Activated naive CD4-positive, alpha-beta T cell treated with anti-CD3 and anti-CD28 coated beads, Interleukin-2, amount 50 U/mL, for 72 hours (primary cell): ENCODE measurements around the gene TSLP. TPM values are rescaled to one million over a fixed set of nuclear protein-coding genes. Genes with fewer than 3 reads are reported as not detected.

Experiments used
- ATAC-seq, 2 donors: fragments of 150-1000 bp; cut with Tn5 transposase; 2 replicates each; pipeline ENCODE4 v1.10.0; 2021; ENCODE audit warnings: mild to moderate bottlenecking in 2 of 2, moderate library complexity in 2 of 2
- DNase-seq, 2 donors: peaks; one replicate each; pipeline ENCODE4 v3.0.0; 2021 to 2022; ENCODE audit warnings: low spot score in 2 of 2
- H3K27ac Mint-ChIP-seq, 2 donors: one replicate each; pipeline ENCODE4 v1.8.0; 2022; ENCODE audit warnings: mild to moderate bottlenecking in 2 of 2, mixed read lengths in 2 of 2
- H3K36me3 Mint-ChIP-seq, 2 donors: one replicate each; pipeline ENCODE4 v1.8.0; 2022; ENCODE audit warnings: mixed read lengths in 2 of 2
- H3K9me3 Mint-ChIP-seq, 2 donors: one replicate each; pipeline ENCODE4 v1.8.0; 2022; ENCODE audit warnings: mixed read lengths in 2 of 2
- total RNA-seq, 2 donors: library from RNA; stranded (reverse); gene quantifications; one replicate each; pipeline ENCODE4 v1.2.3, GENCODE V29; 2022

TSLP gene
- total RNA-seq, 2 donors from 2014 or later = 0.60 to 0.71 TPM

DNA sequence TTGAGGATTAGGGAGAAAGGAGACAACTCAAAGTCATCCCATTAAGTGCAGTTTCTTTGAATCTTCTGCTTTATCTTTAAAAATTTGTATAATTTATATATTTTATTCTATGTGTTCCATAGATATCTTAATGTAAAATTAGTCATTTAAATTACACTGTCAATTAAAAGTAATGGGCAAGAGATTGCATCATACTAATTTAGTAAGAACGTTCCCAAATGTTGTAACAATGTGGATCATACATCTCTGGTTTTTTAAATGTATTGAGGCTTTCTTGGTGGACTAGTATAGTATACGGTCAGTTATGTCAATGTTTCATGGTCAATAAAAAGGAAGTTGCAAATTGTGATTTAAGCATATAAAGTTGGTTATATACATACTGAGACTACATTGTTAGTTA lies 6.2 kb downstream of the TSLP start:
- no peak overlapping the region for H3K27ac Mint-ChIP-seq
- H3K36me3 Mint-ChIP-seq = peaks cover 0 to 7% of the 10 kb centered on the region in 2 donors
- ATAC-seq = no peak

GRCh38 chr5:111079846-111080245 lies 8.3 kb downstream of the TSLP start:
- H3K27ac Mint-ChIP-seq = no peak overlapping the region
- ATAC-seq = no peak
- H3K9me3 Mint-ChIP-seq = peaks cover 0 to 5% of the 10 kb centered on the region in 2 donors
- DNase-seq = no peak
- H3K36me3 Mint-ChIP-seq = no peaks in the 10 kb centered on the region

More for the DNA sequence above, 6.2 kb downstream of the TSLP start:
- no peak for DNase-seq
- peaks cover 0 to 2% of the 10 kb centered on the region in 2 donors for H3K9me3 Mint-ChIP-seq

DNA sequence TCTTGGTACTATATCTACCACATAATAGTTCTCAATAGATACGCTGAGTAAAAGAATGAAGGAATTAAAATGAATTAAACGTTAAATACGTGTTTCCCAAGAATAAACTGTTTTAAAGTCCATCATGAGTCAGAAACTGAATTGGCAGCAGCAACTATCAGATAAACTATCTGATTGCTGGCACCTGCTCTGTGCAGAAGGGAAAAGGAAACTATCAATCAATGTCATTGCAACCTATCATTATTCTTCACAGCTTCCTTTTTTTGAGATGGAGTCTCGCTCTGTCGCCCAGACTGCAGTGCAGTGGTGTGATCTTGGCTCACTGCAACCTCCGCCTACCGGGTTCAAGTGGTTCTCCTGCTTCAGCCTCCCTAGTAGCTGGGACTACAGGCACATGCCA lies 11.8 kb downstream of the TSLP start:
- DNase-seq = no peak
- no peak for ATAC-seq
- peaks cover 0 to 5% of the 10 kb centered on the region in 2 donors for H3K9me3 Mint-ChIP-seq
- H3K27ac Mint-ChIP-seq = no peak overlapping the region
- H3K36me3 Mint-ChIP-seq = no peaks in the 10 kb centered on the region

- peak within 1 kb of the TSS; percentile 94 to 95 for H3K27ac Mint-ChIP-seq
- DNase-seq (peak; percentile 90 to 94), ATAC-seq (peak; percentile 95 to 96)
- H3K9me3 Mint-ChIP-seq = peaks cover 4 to 8% of the 10 kb centered on the region in 2 donors
- peaks cover 19% of the 10 kb centered on the region in 2 donors for H3K36me3 Mint-ChIP-seq
Observed at GRCh38 chr5:111092062-111092853, 20.7 kb downstream of the TSLP start, which contains the start of gene WDR36. Gene WDR36, plus strand, starts transcription at chr5:111092348. Its CDS starts 109 bp downstream, at chr5:111092457.

DNA sequence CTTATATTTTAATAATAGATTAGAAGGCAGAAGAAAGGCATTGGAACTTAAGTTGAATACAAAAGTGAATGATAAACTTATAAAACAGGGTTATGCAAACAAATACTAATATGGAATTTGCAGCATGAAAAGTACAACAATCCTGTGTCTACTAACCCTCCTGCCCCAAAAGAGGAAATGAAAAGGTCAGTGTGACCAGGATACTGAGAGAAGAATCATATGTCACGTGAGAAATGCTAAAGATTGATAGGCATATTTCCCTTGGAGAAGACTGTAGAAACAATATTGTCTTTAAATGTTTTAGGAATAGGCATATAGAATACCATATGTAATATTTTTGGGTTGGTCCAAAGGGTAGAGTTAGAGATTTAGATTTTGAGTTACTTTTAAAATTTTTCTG lies 24.5 kb downstream of the TSLP start:
- ATAC-seq = no peak
- H3K36me3 Mint-ChIP-seq = peaks cover 19% of the 10 kb centered on the region in 2 donors
- no peak for DNase-seq
- peaks cover 4 to 8% of the 10 kb centered on the region in 2 donors for H3K9me3 Mint-ChIP-seq
- H3K27ac Mint-ChIP-seq = peak overlapping the region in 1 of 2 donors; percentile 63

GRCh38 chr5:111099058-111099778 lies 27.7 kb downstream of the TSLP start:
- DNase-seq (no peak), ATAC-seq (no peak)
- Mint-ChIP-seq H3K27ac (no peak overlapping the region), H3K9me3 (no peaks in the 10 kb centered on the region), H3K36me3 (peaks cover 5 to 6% of the 10 kb centered on the region in 2 donors)

GRCh38 chr5:111106320-111106948 lies 34.9 kb downstream of the TSLP start:
- H3K36me3 Mint-ChIP-seq = peaks cover 13 to 19% of the 10 kb centered on the region in 2 donors
- no peak overlapping the region for H3K27ac Mint-ChIP-seq
- ATAC-seq = peak in 1 of 2 donors; percentile 69
- DNase-seq = no peak
- H3K9me3 Mint-ChIP-seq = no peaks in the 10 kb centered on the region

- peaks cover 13 to 18% of the 10 kb centered on the region in 2 donors for H3K36me3 Mint-ChIP-seq
- no peaks in the 10 kb centered on the region for H3K9me3 Mint-ChIP-seq
- no peak overlapping the region for H3K27ac Mint-ChIP-seq
- ATAC-seq (no peak), DNase-seq (no peak)
Observed at GRCh38 chr5:111107371-111107770, 35.9 kb downstream of the TSLP start.

- Mint-ChIP-seq H3K9me3 (no peaks in the 10 kb centered on the region), H3K27ac (no peak overlapping the region), H3K36me3 (peaks cover 8 to 28% of the 10 kb centered on the region in 2 donors)
- DNase-seq (no peak), ATAC-seq (no peak)
Observed at GRCh38 chr5:111111956-111112355, 40.4 kb downstream of the TSLP start.

GRCh38 chr5:111113678-111114077 lies 42.2 kb downstream of the TSLP start:
- Mint-ChIP-seq H3K9me3 (no peaks in the 10 kb centered on the region), H3K36me3 (peaks cover 13 to 21% of the 10 kb centered on the region in 2 donors), H3K27ac (no peak overlapping the region)
- ATAC-seq (no peak), DNase-seq (no peak)

GRCh38 chr5:111115229-111115628 lies 43.7 kb downstream of the TSLP start:
- H3K36me3 Mint-ChIP-seq = peaks cover 13 to 24% of the 10 kb centered on the region in 2 donors
- ATAC-seq = no peak
- no peaks in the 10 kb centered on the region for H3K9me3 Mint-ChIP-seq
- DNase-seq = no peak
- no peak overlapping the region for H3K27ac Mint-ChIP-seq

GRCh38 chr5:111116550-111116949 lies 45.0 kb downstream of the TSLP start:
- ATAC-seq (no peak), DNase-seq (no peak)
- Mint-ChIP-seq H3K36me3 (peaks cover 15 to 20% of the 10 kb centered on the region in 2 donors), H3K9me3 (no peaks in the 10 kb centered on the region), H3K27ac (no peak overlapping the region)

- Mint-ChIP-seq H3K36me3 (peaks cover 19 to 20% of the 10 kb centered on the region in 2 donors), H3K27ac (no peak overlapping the region), H3K9me3 (no peaks in the 10 kb centered on the region)
- no peak for ATAC-seq
- DNase-seq = no peak
Observed at GRCh38 chr5:111117136-111117535, 45.6 kb downstream of the TSLP start.

- no peak for ATAC-seq
- H3K27ac Mint-ChIP-seq = no peak overlapping the region
- H3K9me3 Mint-ChIP-seq = no peaks in the 10 kb centered on the region
- no peak for DNase-seq
- H3K36me3 Mint-ChIP-seq = peaks cover 10 to 13% of the 10 kb centered on the region in 2 donors
Observed at GRCh38 chr5:111119221-111119620, 47.7 kb downstream of the TSLP start.

GRCh38 chr5:111119856-111120255 lies 48.3 kb downstream of the TSLP start:
- Mint-ChIP-seq H3K9me3 (no peaks in the 10 kb centered on the region), H3K36me3 (peaks cover 10 to 13% of the 10 kb centered on the region in 2 donors), H3K27ac (no peak overlapping the region)
- peak; percentile 83 to 99 for ATAC-seq
- DNase-seq = no peak

DNA sequence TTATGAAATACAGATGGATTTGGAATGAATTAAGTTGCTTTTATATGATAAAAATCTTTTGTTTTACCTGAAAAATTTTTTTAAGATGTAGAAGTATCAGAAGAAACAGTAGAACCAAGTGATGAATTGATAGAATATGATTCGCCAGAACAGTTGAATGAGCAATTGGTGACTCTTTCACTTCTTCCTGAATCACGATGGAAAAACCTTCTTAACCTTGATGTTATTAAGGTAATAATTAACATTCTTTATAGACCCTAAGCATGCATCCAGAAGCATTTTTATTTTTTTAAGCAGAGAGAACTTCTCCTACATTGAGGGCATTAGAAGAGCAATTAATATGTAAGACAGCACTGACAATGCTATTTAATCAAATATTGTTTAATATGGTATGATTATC lies 49.4 kb downstream of the TSLP start:
- no peak overlapping the region for H3K27ac Mint-ChIP-seq
- ATAC-seq (no peak), DNase-seq (no peak)
- H3K36me3 Mint-ChIP-seq = peaks cover 10 to 13% of the 10 kb centered on the region in 2 donors
- no peaks in the 10 kb centered on the region for H3K9me3 Mint-ChIP-seq

- no peak for ATAC-seq
- DNase-seq = no peak
- no peak overlapping the region for H3K27ac Mint-ChIP-seq
- H3K36me3 Mint-ChIP-seq = peaks cover 12 to 20% of the 10 kb centered on the region in 2 donors
- no peaks in the 10 kb centered on the region for H3K9me3 Mint-ChIP-seq
Observed at GRCh38 chr5:111121926-111122325, 50.4 kb downstream of the TSLP start.
